Pancreas (tissue), 10 donors: ENCODE results near the gene WASF2. TPM values are rescaled to one million over a fixed set of nuclear protein-coding genes. Genes with fewer than 3 reads are reported as not detected.
"Not testable (repeated sequence)": the region's sequence is repeated elsewhere in the genome, so short reads cannot be mapped to it uniquely, and the experiment has no call there.

ENCODE experiments used
- ATAC-seq, 4 donors: fragments of 200-7000 bp; cut with Tn5 transposase; one replicate each; pipeline versions ENCODE4 v1.8.0 to v1.9.1; 2020; ENCODE audit warnings: mild to moderate bottlenecking in 4 of 4, moderate library complexity in 4 of 4
- DNase-seq, 6 donors: peaks; one replicate each; pipeline ENCODE4 v3.0.0-alpha.2; 2020
- FAIRE-seq: peaks from 2 replicates; lab custom pipeline; 2012; peaks lifted over from hg19 to GRCh38; lab: Jason Lieb, UNC
- H3K27ac ChIP-seq, 4 donors: fragments of 200-600 bp; sonication (generic); 1 replicate in 3 of 4; 2 replicates in 1 of 4; pipeline versions ENCODE4 v1.5.0 to v1.8.0; 2020
- H3K27me3 ChIP-seq, 4 donors: fragments of 200-600 bp; one replicate each; pipeline ENCODE4 v1.8.0; 2021
- H3K36me3 ChIP-seq, 3 donors: fragments of 200-600 bp; sonication (generic) in 1 of 3; one replicate each; pipeline versions ENCODE4 v1.5.0 to v1.8.0; 2020 to 2021
- H3K4me1 ChIP-seq, 3 donors: fragments of 200-600 bp; one replicate each; pipeline ENCODE4 v1.8.0; 2021
- H3K4me3 ChIP-seq, 4 donors: fragments of 200-600 bp; sonication (generic) in 2 of 4; one replicate each; pipeline versions ENCODE4 v1.5.0 to v1.8.0; 2020 to 2021
- H3K9me3 ChIP-seq, 4 donors: fragments of 200-600 bp; one replicate each; pipeline ENCODE4 v1.8.0; 2021
- WGBS, 2 donors: extraction: QIAGEN DNeasy Blood & Tissue Kit; methylation state at CpG; one replicate each; pipeline ENCODE4 v1.1.7; 2013; 5-methylcytosine and 5-hydroxymethylcytosine counted together
- intact Hi-C, 3 donors: fragments of 100-400 bp; cut with DNase I; formaldehyde crosslinking; loops; one replicate each; pipeline versions ENCODE4 v1.11.1 to v1.14.2; 2022
- polyA plus RNA-seq, 2 donors: library from polyadenylated mRNA; stranded (reverse); fragments of 200-250 nt; gene quantifications; one replicate each; pipeline ENCODE4 v1.2.3, GENCODE V29; 2013
- total RNA-seq, 6 donors: library from RNA; stranded (reverse); fragmentation: NEBNext Ultra II Directional in 4 of 6; extraction: Animal tissue kit (Norgen Biotek cat#: 25700) in 4 of 6; gene quantifications; one replicate each; pipeline versions ENCODE4 v1.2.1 to v1.2.4, GENCODE V29; 2021 to 2023
- TF ChIP-seq, protein P1 (sequence below), 4 donors: fragments of 200-600 bp; sonication (generic) in 3 of 4; IDR thresholded peaks; one replicate each; pipeline versions ENCODE4 v1.5.0 to v1.8.0; 2021; ENCODE audit warnings: antibody characterized with exemption in 4 of 4
- donor health status: healthy with polysubstance abuse.
- donor health status: DM: no; HTN: no; CAD: no; lungs with moderate emphysema.
- donor health status: DM: no; HTN: no; CAD: no.
- donor health status: control.
- donor health status: control.
- donor health status: Bipolar disorder and iron deficiency.
- donor health status: DM: yes; HTN: yes; CAD: no.
- donor health status: DM: no; HTN: no; CAD: no.
- donor health status: DM: no; HTN: no; CAD: no.
- donor health status: DM: yes; HTN: yes; CAD: no.

WASF2 gene
- total and polyA plus RNA-seq, 8 donors: 13.5 to 83.2 (median 51.4) TPM

DNA sequence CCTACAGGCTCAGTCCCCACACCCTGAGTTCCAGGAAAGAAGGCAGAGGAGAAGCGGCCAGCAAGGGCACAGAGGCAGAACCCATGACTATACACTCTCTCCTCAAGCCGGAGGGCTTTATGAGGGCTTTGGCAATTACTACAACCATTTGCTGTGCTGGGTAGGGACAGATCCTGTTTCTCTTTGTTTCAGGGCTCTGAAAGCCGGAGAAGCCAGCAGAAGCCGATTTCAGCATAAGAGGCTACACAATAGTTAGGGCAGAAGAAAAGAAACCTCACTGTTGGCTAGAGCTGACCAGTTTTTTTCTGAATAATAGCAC is 83.6 kb downstream of the WASF2 start:
- no peak for DNase-seq
- peaks cover 0 to 10% (median 0%) of the 10 kb centered on the region in 3 donors for H3K4me1 ChIP-seq
- H3K27ac ChIP-seq: peak overlapping the region in 1 of 4 donors; percentile 4
- H3K4me3 ChIP-seq: no peak overlapping the region
- H3K9me3 ChIP-seq: no peaks in the 10 kb centered on the region
- intact Hi-C loops: no loop called here
- TF ChIP-seq, protein P1, sequence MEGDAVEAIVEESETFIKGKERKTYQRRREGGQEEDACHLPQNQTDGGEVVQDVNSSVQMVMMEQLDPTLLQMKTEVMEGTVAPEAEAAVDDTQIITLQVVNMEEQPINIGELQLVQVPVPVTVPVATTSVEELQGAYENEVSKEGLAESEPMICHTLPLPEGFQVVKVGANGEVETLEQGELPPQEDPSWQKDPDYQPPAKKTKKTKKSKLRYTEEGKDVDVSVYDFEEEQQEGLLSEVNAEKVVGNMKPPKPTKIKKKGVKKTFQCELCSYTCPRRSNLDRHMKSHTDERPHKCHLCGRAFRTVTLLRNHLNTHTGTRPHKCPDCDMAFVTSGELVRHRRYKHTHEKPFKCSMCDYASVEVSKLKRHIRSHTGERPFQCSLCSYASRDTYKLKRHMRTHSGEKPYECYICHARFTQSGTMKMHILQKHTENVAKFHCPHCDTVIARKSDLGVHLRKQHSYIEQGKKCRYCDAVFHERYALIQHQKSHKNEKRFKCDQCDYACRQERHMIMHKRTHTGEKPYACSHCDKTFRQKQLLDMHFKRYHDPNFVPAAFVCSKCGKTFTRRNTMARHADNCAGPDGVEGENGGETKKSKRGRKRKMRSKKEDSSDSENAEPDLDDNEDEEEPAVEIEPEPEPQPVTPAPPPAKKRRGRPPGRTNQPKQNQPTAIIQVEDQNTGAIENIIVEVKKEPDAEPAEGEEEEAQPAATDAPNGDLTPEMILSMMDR (IDR thresholded peaks at IDR 0.05): no peak
- ATAC-seq: no peak
- WGBS, 2 donors: 75 to 81% methylated on average over 4 of the region's 4 CpGs
- FAIRE-seq: no peak
- H3K36me3 ChIP-seq: peaks cover 0 to 37% (median 0%) of the 10 kb centered on the region in 3 donors
- H3K27me3 ChIP-seq: no peaks in the 10 kb centered on the region

DNA sequence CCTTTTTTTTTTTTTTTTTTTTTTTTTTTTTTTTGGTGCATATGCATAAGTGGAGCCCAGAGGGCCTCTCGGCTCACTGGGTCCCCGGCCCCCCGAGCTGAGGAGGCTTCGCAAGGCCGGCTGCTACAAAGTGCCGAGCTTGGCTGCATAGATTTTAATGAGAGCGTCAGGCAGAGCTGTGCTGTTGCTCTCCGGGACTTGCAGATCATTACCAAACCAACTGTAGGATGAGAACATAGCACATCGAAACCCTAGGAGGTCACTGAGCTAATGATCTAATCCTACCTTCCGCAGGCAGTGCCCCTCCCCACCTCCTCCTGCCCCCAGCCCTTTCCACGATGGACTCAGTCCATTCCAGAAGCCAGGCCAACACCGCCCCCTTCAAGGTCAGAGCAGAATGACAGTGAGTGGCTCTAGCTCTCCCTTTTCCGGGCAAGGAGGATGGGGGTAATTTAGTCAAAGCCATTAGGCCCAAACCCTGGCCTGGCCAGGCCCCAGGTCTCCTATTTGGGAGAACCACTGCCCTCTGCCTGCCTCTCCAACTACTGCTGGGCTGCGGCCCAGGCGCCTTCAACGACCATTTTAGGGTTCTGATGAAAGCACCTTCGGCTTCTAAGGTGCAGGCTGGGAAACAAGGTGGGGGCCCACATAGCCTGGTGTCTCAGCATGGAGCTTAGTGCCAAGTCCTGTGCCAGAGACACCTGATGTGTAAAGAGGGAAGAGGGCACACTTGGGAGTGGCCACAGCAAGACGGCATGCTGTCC is 84.2 kb downstream of the WASF2 start:
- Histone ChIP-seq H3K36me3 (peaks cover 0 to 31% (median 0%) of the 10 kb centered on the region in 3 donors), H3K27ac (peak overlapping the region in 1 of 4 donors; percentile 4)
- WGBS, 2 donors: 80 to 83% methylated on average over 16 to 17 of the region's 18 CpGs
- ATAC-seq, H3K4me1 ChIP-seq, DNase-seq, H3K9me3 ChIP-seq, FAIRE-seq, H3K27me3 ChIP-seq, intact Hi-C loops, H3K4me3 ChIP-seq: not testable (repeated sequence)

DNA sequence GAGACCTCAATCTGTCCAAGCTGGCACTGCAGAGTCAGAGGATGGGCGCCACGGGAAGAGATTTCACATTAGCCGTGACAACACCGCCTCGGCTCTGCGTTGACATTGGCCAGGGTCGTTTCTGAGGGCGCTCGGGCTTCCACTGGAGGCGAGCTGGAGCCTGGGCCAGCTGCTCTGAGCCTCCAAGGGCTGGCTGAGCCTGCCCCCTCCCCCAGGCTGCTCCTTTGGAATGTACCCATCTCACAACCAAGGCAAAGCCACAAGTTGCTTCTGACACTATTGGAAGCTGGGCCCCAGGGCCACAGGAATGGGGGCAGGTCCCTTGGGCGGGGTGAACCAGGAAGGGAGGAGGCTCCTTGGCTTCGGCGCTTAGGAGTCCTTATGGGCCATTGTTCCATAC is 84.9 kb downstream of the WASF2 start:
- H3K4me3 ChIP-seq: no peak overlapping the region
- intact Hi-C loops: no loop called here
- H3K4me1 ChIP-seq: peaks cover 0 to 10% (median 0%) of the 10 kb centered on the region in 3 donors
- no peak for FAIRE-seq
- TF ChIP-seq, protein P1 (IDR thresholded peaks at IDR 0.05): no peak
- H3K27ac ChIP-seq: no peak overlapping the region
- DNase-seq: no peak
- no peak for ATAC-seq
- H3K9me3 ChIP-seq: no peaks in the 10 kb centered on the region
- H3K36me3 ChIP-seq: peaks cover 0 to 24% (median 0%) of the 10 kb centered on the region in 3 donors
- WGBS, 2 donors: 80 to 83% methylated on average over 13 of the region's 13 CpGs
- H3K27me3 ChIP-seq: no peaks in the 10 kb centered on the region

DNA sequence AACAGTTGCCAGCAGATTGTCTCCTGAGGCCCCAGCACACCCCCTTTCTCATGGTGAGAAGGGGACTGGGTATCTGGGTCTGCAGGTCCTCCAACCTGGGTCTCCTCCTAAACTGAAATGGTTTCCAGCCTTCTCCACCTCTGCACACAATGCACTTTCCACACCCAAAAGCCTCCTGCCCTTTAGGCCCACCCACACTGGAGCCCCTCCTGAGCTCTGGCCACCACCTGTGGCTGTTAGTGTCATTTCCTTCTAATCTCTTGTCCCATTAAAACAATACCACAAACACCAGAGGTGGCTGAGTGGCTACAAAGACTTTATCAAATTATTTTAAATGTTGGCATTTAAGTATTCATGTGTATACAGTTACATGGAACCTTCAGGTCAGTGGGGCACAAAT is 86.0 kb downstream of the WASF2 start:
- peaks cover 0 to 10% (median 0%) of the 10 kb centered on the region in 3 donors for H3K4me1 ChIP-seq
- FAIRE-seq: no peak
- intact Hi-C loops: loop anchor here in 1 of 3 donors (5.0 kb wide), 1 partner anchor 203 kb away; no protein-coding TSS in a partner anchor
- H3K27me3 ChIP-seq: no peaks in the 10 kb centered on the region
- DNase-seq: no peak
- H3K27ac ChIP-seq: no peak overlapping the region
- H3K9me3 ChIP-seq: no peaks in the 10 kb centered on the region
- peaks cover 0 to 22% (median 0%) of the 10 kb centered on the region in 3 donors for H3K36me3 ChIP-seq
- ATAC-seq: no peak
- no peak overlapping the region for H3K4me3 ChIP-seq
- TF ChIP-seq, protein P1 (IDR thresholded peaks at IDR 0.05): no peak

DNA sequence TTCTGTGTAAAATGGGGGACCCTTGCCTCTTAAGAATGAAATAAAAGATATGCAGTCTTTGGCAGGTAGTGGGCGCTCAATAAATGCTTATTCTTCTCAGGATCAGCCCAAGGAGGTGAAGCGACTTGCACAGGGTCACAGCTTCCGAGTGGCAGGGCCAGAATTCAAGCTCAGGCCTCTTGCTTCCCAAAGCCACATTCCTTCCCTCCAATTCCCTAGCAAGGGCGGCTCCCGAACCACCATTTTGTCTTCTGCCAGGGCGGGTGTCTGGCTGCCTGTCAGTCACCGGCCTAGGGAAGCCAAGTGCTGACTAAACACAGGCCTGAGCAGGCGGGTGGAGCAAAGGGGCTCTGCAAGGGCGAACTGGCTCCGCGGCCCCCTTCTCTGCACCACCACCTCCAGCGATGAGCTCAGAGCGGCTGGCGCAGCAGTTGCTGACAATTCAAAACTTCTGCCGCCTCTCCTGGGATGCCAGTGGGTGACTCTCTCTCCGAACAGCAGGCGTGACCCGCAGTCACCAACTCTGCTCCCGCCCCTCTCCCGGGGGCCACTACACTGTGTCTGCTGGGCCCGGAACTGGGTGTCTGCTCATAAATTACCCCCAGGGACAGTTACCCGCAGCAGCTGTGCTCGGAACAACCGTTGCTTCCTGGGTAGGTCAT is 86.8 kb downstream of the WASF2 start:
- peaks cover 0 to 10% (median 0%) of the 10 kb centered on the region in 3 donors for H3K4me1 ChIP-seq
- intact Hi-C loops: loop anchor here in 1 of 3 donors (5.0 kb wide), 1 partner anchor 204 kb away; no protein-coding TSS in a partner anchor
- H3K27ac ChIP-seq: peak overlapping the region in 2 of 4 donors; percentile 44 to 63
- DNase-seq (no peak), ATAC-seq (peak in 3 of 4 donors; percentile 6 to 16 (median 12)), FAIRE-seq (no peak)
- H3K9me3 ChIP-seq: no peaks in the 10 kb centered on the region
- TF ChIP-seq, protein P1 (IDR thresholded peaks at IDR 0.05): no peak
- H3K27me3 ChIP-seq: no peaks in the 10 kb centered on the region
- WGBS, 2 donors: 80 to 85% methylated on average over 24 of the region's 24 CpGs
- peaks cover 0 to 19% (median 0%) of the 10 kb centered on the region in 3 donors for H3K36me3 ChIP-seq
- no peak overlapping the region for H3K4me3 ChIP-seq
